Keratinocyte (primary cell): ENCODE data around the gene SAGE1. TPM values are rescaled to one million over a fixed set of nuclear protein-coding genes. Genes with fewer than 3 reads are reported as not detected.
"Not testable (repeated sequence)": the region's sequence is repeated elsewhere in the genome, so short reads cannot be mapped to it uniquely, and the experiment has no call there.

Source experiments
- DNase-seq: peaks from one replicate; pipeline ENCODE4 v3.0.0-alpha.2; 2011; ENCODE audit warnings: low read depth, missing footprints, low spot score
- FAIRE-seq: peaks from 2 replicates; lab custom pipeline; 2011; peaks lifted over from hg19 to GRCh38; lab: Jason Lieb, UNC
- H2AFZ ChIP-seq: 2 replicates; pipeline ENCODE4 v1.6.0; 2012; ENCODE audit warnings: low read length, control low read depth, inconsistent platforms; ENCODE audit not compliant: control insufficient read depth
- H3K27ac ChIP-seq: 2 replicates; pipeline ENCODE4 v1.5.1; 2011; ENCODE audit warnings: low read length; ENCODE audit not compliant: control insufficient read depth, insufficient read depth
- H3K27me3 ChIP-seq: 3 replicates; pipeline ENCODE4 v1.6.0; 2011; ENCODE audit warnings: low read length; ENCODE audit not compliant: control insufficient read depth, insufficient read depth; ENCODE audit errors: extremely low read depth
- H3K36me3 ChIP-seq, 2 experiments: 2 replicates in 1 of 2; 3 replicates in 1 of 2; pipeline ENCODE4 v1.5.1; 2011; ENCODE audit warnings: low read length in 2 of 2, mild to moderate bottlenecking in 1 of 2; ENCODE audit not compliant: control insufficient read depth in 2 of 2, insufficient read depth in 2 of 2; ENCODE audit errors: extremely low read depth in 1 of 2
- H3K4me1 ChIP-seq: 3 replicates; pipeline ENCODE4 v1.5.1; 2011; ENCODE audit warnings: low read length; ENCODE audit not compliant: control insufficient read depth, insufficient read depth; ENCODE audit errors: extremely low read depth
- H3K4me2 ChIP-seq: 3 replicates; pipeline ENCODE4 v1.6.0; 2011; ENCODE audit warnings: low read depth, low read length; ENCODE audit not compliant: control insufficient read depth, insufficient read depth; ENCODE audit errors: extremely low read depth
- H3K4me3 ChIP-seq, 3 experiments: fragments of 200-600 bp in 1 of 3; sonication (generic) in 1 of 3; 2 replicates in 2 of 3; 3 replicates in 1 of 3; pipeline ENCODE4 v1.5.1; 2011 to 2016; ENCODE audit warnings: low read length in 3 of 3, mild to moderate bottlenecking in 3 of 3, control low read depth in 2 of 3, inconsistent platforms in 1 of 3, low read depth in 1 of 3, mixed read lengths in 1 of 3, mixed run types in 1 of 3, moderate library complexity in 1 of 3; ENCODE audit not compliant: control insufficient read depth in 2 of 3, insufficient read depth in 2 of 3; ENCODE audit errors: extremely low read depth in 1 of 3
- H3K79me2 ChIP-seq: 2 replicates; pipeline ENCODE4 v1.6.0; 2012; ENCODE audit warnings: low read length; ENCODE audit not compliant: control insufficient read depth, insufficient read depth
- H3K9ac ChIP-seq: 3 replicates; pipeline ENCODE4 v1.6.0; 2011; ENCODE audit warnings: low read length; ENCODE audit not compliant: control insufficient read depth, insufficient read depth; ENCODE audit errors: extremely low read depth
- H3K9me1 ChIP-seq: 3 replicates; pipeline ENCODE4 v1.6.0; 2011; ENCODE audit warnings: low read length; ENCODE audit not compliant: control insufficient read depth, insufficient read depth; ENCODE audit errors: extremely low read depth
- H3K9me3 ChIP-seq: 2 replicates; pipeline ENCODE4 v1.5.1; 2012; ENCODE audit warnings: low read depth, low read length; ENCODE audit not compliant: control insufficient read depth
- H4K20me1 ChIP-seq: 3 replicates; pipeline ENCODE4 v1.6.0; 2011; ENCODE audit warnings: low read length; ENCODE audit not compliant: control insufficient read depth, insufficient read depth; ENCODE audit errors: extremely low read depth
- EZH2 ChIP-seq: IDR thresholded peaks from one replicate; pipeline ENCODE4 v1.6.1; 2012; ENCODE audit warnings: inconsistent platforms, mild to moderate bottlenecking, low read length, moderate library complexity
- dilution Hi-C: fragments of 300-500 bp; cut with MboI; formaldehyde crosslinking; loops from one replicate; pipeline ENCODE4 v1.7.0; 2020; ENCODE audit warnings: low sequenced_read_pairs; ENCODE audit not compliant: extremely low pct_ligation_motif_present
- polyA plus RNA-seq, 5 experiments: library from polyadenylated mRNA; depleted of rRNA in 3 of 5; stranded (reverse) in 3 of 5; stranded (forward) in 1 of 5; unstranded in 1 of 5; fragments of >200 nt; gene quantifications; 1 replicate in 1 of 5; 2 replicates in 3 of 5; 3 replicates in 1 of 5; pipeline versions ENCODE4 v1.2.1 to v1.2.3, GENCODE V29; 2011 to 2012; ENCODE audit warnings: missing spikeins in 2 of 5, low read depth in 1 of 5, low replicate concordance in 1 of 5
- TF ChIP-seq, protein P1 (sequence below), 3 experiments: IDR thresholded peaks in 1 of 3; conservative IDR thresholded peaks in 1 of 3; optimal IDR thresholded peaks in 1 of 3; 2 replicates in 2 of 3; 3 replicates in 1 of 3; pipeline versions ENCODE3 to v1.5.1; 2011; ENCODE audit warnings: low read length in 3 of 3, mild to moderate bottlenecking in 3 of 3, moderate library complexity in 2 of 3, control low read depth in 1 of 3, inconsistent platforms in 1 of 3; ENCODE audit not compliant: insufficient read depth in 2 of 3; ENCODE audit errors: extremely low read depth in 1 of 3

Gene SAGE1
- polyA plus RNA-seq, 1 donor (not counting 4 experiments of a cell fraction or from before 2014, with no cell fraction given): not detected

GRCh38 chrX:135888230-135888629, 5.3 kb upstream of the SAGE1 start:
- dilution Hi-C loops, FAIRE-seq, H3K27me3 ChIP-seq, H3K79me2 ChIP-seq, H3K4me2 ChIP-seq, H4K20me1 ChIP-seq, H3K9ac ChIP-seq, H3K27ac ChIP-seq, H3K4me3 ChIP-seq, H2AFZ ChIP-seq, H3K4me1 ChIP-seq, H3K9me3 ChIP-seq, DNase-seq, H3K9me1 ChIP-seq, H3K36me3 ChIP-seq: not testable (repeated sequence)

DNA sequence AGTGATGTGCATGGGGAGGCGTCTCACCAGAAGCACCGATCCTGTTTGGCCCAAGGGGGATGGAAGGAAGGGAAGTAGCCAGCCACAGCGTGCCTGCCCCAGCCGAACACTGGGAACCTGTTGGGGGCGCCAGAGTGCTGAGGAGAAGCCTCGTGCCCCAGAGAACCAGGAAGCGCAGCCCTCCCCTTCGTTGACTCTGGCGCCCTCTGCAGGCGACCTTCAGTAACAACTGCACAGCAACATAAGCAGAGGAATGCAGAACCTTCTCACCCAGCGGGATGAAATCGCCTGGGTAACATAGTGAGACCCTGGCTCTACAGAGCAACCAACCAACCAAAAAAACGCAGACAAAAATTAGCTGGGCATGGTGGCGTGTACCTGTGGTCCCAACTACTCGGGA, 4.5 kb upstream of the SAGE1 start:
- FAIRE-seq, DNase-seq, H3K4me2 ChIP-seq, H3K9ac ChIP-seq, H4K20me1 ChIP-seq, H3K36me3 ChIP-seq, H3K9me3 ChIP-seq, H2AFZ ChIP-seq, H3K4me3 ChIP-seq, H3K4me1 ChIP-seq, H3K79me2 ChIP-seq, H3K9me1 ChIP-seq, H3K27ac ChIP-seq, H3K27me3 ChIP-seq, dilution Hi-C loops: not testable (repeated sequence)

GRCh38 chrX:135890087-135890585, 3.4 kb upstream of the SAGE1 start:
- no peak overlapping the region for H3K4me2 ChIP-seq
- H3K27me3 ChIP-seq: no peaks in the 10 kb centered on the region
- H3K9me3 ChIP-seq: peaks cover 2% of the 10 kb centered on the region
- H3K4me3 ChIP-seq: no peak overlapping the region
- H3K4me1 ChIP-seq: no peaks in the 10 kb centered on the region
- H3K9ac ChIP-seq: no peak overlapping the region
- no peaks in the 10 kb centered on the region for H3K9me1 ChIP-seq
- H3K36me3 ChIP-seq: no peaks in the 10 kb centered on the region
- no peaks in the 10 kb centered on the region for H3K79me2 ChIP-seq
- DNase-seq: no peak
- no peaks in the 10 kb centered on the region for H4K20me1 ChIP-seq
- H2AFZ ChIP-seq: no peak overlapping the region
- H3K27ac ChIP-seq: no peak overlapping the region
- TF ChIP-seq, protein P1, sequence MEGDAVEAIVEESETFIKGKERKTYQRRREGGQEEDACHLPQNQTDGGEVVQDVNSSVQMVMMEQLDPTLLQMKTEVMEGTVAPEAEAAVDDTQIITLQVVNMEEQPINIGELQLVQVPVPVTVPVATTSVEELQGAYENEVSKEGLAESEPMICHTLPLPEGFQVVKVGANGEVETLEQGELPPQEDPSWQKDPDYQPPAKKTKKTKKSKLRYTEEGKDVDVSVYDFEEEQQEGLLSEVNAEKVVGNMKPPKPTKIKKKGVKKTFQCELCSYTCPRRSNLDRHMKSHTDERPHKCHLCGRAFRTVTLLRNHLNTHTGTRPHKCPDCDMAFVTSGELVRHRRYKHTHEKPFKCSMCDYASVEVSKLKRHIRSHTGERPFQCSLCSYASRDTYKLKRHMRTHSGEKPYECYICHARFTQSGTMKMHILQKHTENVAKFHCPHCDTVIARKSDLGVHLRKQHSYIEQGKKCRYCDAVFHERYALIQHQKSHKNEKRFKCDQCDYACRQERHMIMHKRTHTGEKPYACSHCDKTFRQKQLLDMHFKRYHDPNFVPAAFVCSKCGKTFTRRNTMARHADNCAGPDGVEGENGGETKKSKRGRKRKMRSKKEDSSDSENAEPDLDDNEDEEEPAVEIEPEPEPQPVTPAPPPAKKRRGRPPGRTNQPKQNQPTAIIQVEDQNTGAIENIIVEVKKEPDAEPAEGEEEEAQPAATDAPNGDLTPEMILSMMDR (optimal IDR thresholded peaks at IDR 0.05 in 1 of 3, IDR thresholded peaks at IDR 0.05 in 1 of 3, conservative IDR thresholded peaks at IDR 0.05 in 1 of 3; ENCODE audit: extremely low read depth in 1 of 3, insufficient read depth in 2 of 3, low read length in 3 of 3): no peak
- TF ChIP-seq EZH2: no peak
- dilution Hi-C loops: no loop called here
- FAIRE-seq: no peak
